Stomach (tissue), 4 donors: ENCODE data around the gene RASL12.

ENCODE experiments used
- CTCF ChIP-seq, 7 experiments: fragments of 450-650 bp in 4 of 7; fragments of 200-600 bp in 3 of 7; sonication (generic) in 3 of 7; IDR thresholded peaks; one replicate each; pipeline ENCODE4 v1.5.1; 2016 to 2019; ENCODE audit warnings: antibody characterized with exemption in 7 of 7, control low read depth in 2 of 7, mild to moderate bottlenecking in 1 of 7
- EP300 ChIP-seq: sonication (generic); formaldehyde crosslinking; IDR thresholded peaks from one replicate; pipeline ENCODE4 v1.6.1; 2017; ENCODE audit warnings: antibody characterized with exemption
- POLR2A ChIP-seq, 4 donors: fragments of 450-650 bp; IDR thresholded peaks; one replicate each; pipeline ENCODE4 v1.6.1; 2016; ENCODE audit warnings: antibody characterized with exemption in 4 of 4, control low read depth in 2 of 4, mild to moderate bottlenecking in 1 of 4, moderate library complexity in 1 of 4
- POLR2AphosphoS5 ChIP-seq, 3 donors: sonication (generic); formaldehyde crosslinking; IDR thresholded peaks; one replicate each; pipeline ENCODE4 v1.6.1; 2016; ENCODE audit warnings: antibody characterized with exemption in 3 of 3

GRCh38 chr15:65087873-65088642, 20.3 kb upstream of the RASL12 start:
- TF ChIP-seq POLR2AphosphoS5 (IDR thresholded peaks at IDR 0.05) = peak in 1 of 3 donors; percentile 4
- no peak for TF ChIP-seq CTCF (IDR thresholded peaks at IDR 0.05)
- no peak for TF ChIP-seq POLR2A (IDR thresholded peaks at IDR 0.05)
- TF ChIP-seq EP300 = peak; percentile 83
